Nasal cavity respiratory epithelium epithelial cell of viscerocranial mucosa (primary cell): ENCODE data around the gene PDE6C. TPM values are rescaled to one million over a fixed set of nuclear protein-coding genes. Genes with fewer than 3 reads are reported as not detected.

Experiments used
- total RNA-seq: library from RNA; depleted of rRNA; stranded (reverse); fragments of >200 nt; gene quantifications from 2 replicates; pipeline ENCODE4 v1.2.3, GENCODE V29; 2014

Gene PDE6C
- not detected in 2 replicates for total RNA-seq

DNA sequence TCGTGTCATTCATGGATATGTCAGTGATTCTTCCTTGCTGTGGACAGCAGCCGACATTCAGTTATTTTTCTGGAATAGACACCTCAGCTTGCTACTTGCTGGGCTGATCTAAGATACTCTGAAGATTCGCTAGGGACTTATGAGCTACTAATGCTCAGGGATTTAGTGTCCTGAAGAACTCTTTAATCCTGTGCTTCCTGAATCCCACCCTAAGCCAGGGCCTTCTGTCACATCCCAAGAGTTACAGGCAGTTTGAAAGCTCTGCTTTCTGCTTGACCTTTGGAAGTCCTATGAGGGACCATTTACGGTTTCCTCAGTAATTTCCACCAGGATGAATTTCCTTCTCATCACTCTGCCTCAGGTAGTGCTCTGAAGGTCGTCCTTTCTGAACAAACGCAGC is at the start of gene PDE6C:
PDE6C (plus strand) TSS at position 227 of the 400 bp plus-strand sequence. CDS start 189 bp downstream, outside the sequence.

GRCh38 chr10:93566435-93567276 is 45.7 kb upstream of the PDE6C start, which contains the start of gene FFAR4:
TSS of gene FFAR4 (plus strand) at chr10:93566665. CDS start at chr10:93566721, 56 bp downstream.

GRCh38 chr10:93601146-93601773 is 11.1 kb upstream of the PDE6C start, which contains the start of gene RBP4:
TSS of gene RBP4 (minus strand) at chr10:93601235. CDS start at chr10:93601028, 207 bp downstream.

DNA sequence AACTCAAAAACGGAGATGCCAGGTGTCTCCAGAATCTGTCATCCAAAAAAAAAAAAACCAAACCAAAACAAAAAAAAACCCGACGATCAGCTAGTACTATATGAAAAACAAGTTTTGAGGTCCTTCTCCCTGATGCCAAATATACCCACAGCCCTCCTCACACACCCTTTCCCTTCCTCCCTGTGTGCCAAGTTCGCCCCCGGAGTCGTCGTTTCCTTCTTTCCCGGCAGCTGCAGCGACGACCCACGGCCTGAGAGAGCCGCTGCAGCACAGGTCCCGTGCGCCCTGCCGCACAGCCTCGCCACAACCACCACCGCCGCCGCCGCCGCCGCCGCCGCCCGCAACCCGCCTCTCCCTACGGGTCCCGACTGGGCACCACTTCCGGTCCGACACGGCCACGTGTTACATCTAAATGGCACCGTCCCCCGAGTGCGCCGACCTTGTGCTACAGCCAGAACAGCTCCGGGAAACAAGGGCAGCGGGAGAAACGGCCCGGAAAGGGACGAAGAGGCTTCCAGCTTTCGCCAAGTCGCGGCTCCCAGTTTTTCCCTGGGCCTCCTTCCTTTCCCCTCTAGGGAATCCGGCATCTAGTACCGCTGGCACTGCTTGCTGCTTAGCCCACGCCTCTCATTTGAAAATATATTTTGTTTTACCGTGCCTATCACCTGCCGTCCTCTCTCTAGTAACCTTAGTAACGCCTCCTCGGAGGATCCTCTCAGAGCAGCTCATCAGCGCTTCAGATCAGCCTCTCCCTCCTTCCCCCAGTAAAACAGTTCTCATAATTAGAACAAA is 90.1 kb downstream of the PDE6C start, which contains the start of gene FRA10AC1:
FRA10AC1 (minus strand) TSS at position 383 of the 792 bp plus-strand sequence. CDS start 2,486 bp downstream, outside the sequence.

Other genes starting within 250 kb of the PDE6C start
- 173 and 292 TPM in 2 replicates for gene MYOF, start 130.2 kb upstream of the PDE6C start, total RNA-seq
- 0.50 and 1.0 TPM in 2 replicates for gene CEP55, start 115.9 kb upstream of the PDE6C start, total RNA-seq
- not detected in 2 replicates for gene FFAR4, start 45.9 kb upstream of the PDE6C start, total RNA-seq
- not detected in 2 replicates for gene RBP4, start 11.3 kb upstream of the PDE6C start, total RNA-seq
- 4.8 and 8.4 TPM in 2 replicates for gene FRA10AC1, start 90.1 kb downstream of the PDE6C start, total RNA-seq
- gene LGI1, start 145.4 kb downstream of the PDE6C start, total RNA-seq: not detected in 2 replicates